Progenitor cell of endocrine pancreas (in vitro differentiated cells): ENCODE results near the gene STK38. TPM values are rescaled to one million over a fixed set of nuclear protein-coding genes. Genes with fewer than 3 reads are reported as not detected.

ENCODE experiments used
- DNase-seq: peaks from one replicate; pipeline ENCODE4 v3.0.0; 2021; ENCODE audit warnings: low spot score; ENCODE audit not compliant: unreplicated experiment
- H3K27ac Mint-ChIP-seq: 2 replicates; pipeline ENCODE4 v1.8.0; 2021; ENCODE audit warnings: mild to moderate bottlenecking, moderate library complexity, mixed read lengths
- H3K27me3 Mint-ChIP-seq: 2 replicates; pipeline ENCODE4 v1.8.0; 2021; ENCODE audit warnings: mixed read lengths
- H3K36me3 Mint-ChIP-seq: 2 replicates; pipeline ENCODE4 v1.8.0; 2022; ENCODE audit warnings: mixed read lengths; ENCODE audit not compliant: insufficient read depth
- H3K4me1 Mint-ChIP-seq: 2 replicates; pipeline ENCODE4 v1.8.0; 2021; ENCODE audit warnings: low read depth, mixed read lengths
- H3K4me3 Mint-ChIP-seq: 2 replicates; pipeline ENCODE4 v1.8.0; 2021; ENCODE audit warnings: low read depth, mild to moderate bottlenecking, moderate library complexity, mixed read lengths
- H3K9me3 Mint-ChIP-seq: 2 replicates; pipeline ENCODE4 v1.8.0; 2021; ENCODE audit warnings: low read depth, mixed read lengths
- CTCF ChIP-seq: fragments of 200-600 bp; sonication (generic); IDR thresholded peaks from one replicate; pipeline ENCODE4 v1.5.0; 2021; ENCODE audit warnings: antibody characterized with exemption, mild to moderate bottlenecking; ENCODE audit not compliant: unreplicated experiment
- total RNA-seq: library from RNA; stranded (reverse); gene quantifications from 2 replicates; pipeline ENCODE4 v1.2.1, GENCODE V29; 2021

STK38 gene
- total RNA-seq, 1 donor from 2014 or later, result 47.2 TPM

GRCh38 chr6:36515844-36516243, 31.4 kb downstream of the STK38 start:
- Mint-ChIP-seq H3K36me3 (peaks cover 38% of the 10 kb centered on the region), H3K4me3 (no peak overlapping the region), H3K4me1 (no peaks in the 10 kb centered on the region), H3K9me3 (no peaks in the 10 kb centered on the region), H3K27ac (no peak overlapping the region), H3K27me3 (no peaks in the 10 kb centered on the region)
- no peak for DNase-seq
- no peak for TF ChIP-seq CTCF

- H3K27me3 Mint-ChIP-seq, result no peaks in the 10 kb centered on the region
- no peaks in the 10 kb centered on the region for H3K4me1 Mint-ChIP-seq
- H3K27ac Mint-ChIP-seq, result no peak overlapping the region
- no peaks in the 10 kb centered on the region for H3K9me3 Mint-ChIP-seq
- no peak for DNase-seq
- H3K36me3 Mint-ChIP-seq, result peaks cover 42% of the 10 kb centered on the region
- H3K4me3 Mint-ChIP-seq, result no peak overlapping the region
- no peak for TF ChIP-seq CTCF
Observed at GRCh38 chr6:36514554-36515456, 32.5 kb downstream of the STK38 start.

GRCh38 chr6:36510365-36510764, 36.9 kb downstream of the STK38 start:
- Mint-ChIP-seq H3K36me3 (peaks cover 53% of the 10 kb centered on the region), H3K27ac (no peak overlapping the region), H3K9me3 (no peaks in the 10 kb centered on the region), H3K27me3 (no peaks in the 10 kb centered on the region), H3K4me1 (no peaks in the 10 kb centered on the region), H3K4me3 (no peak overlapping the region)
- no peak for TF ChIP-seq CTCF
- DNase-seq, result no peak

- H3K36me3 Mint-ChIP-seq, result peaks cover 44% of the 10 kb centered on the region
- no peaks in the 10 kb centered on the region for H3K4me1 Mint-ChIP-seq
- H3K4me3 Mint-ChIP-seq, result no peak overlapping the region
- H3K27ac Mint-ChIP-seq, result no peak overlapping the region
- no peaks in the 10 kb centered on the region for H3K27me3 Mint-ChIP-seq
- H3K9me3 Mint-ChIP-seq, result no peaks in the 10 kb centered on the region
- no peak for DNase-seq
- TF ChIP-seq CTCF, result no peak
Observed at GRCh38 chr6:36508532-36508931, 38.7 kb downstream of the STK38 start.

- H3K4me1 Mint-ChIP-seq, result no peaks in the 10 kb centered on the region
- H3K4me3 Mint-ChIP-seq, result no peak overlapping the region
- H3K36me3 Mint-ChIP-seq, result peaks cover 37% of the 10 kb centered on the region
- H3K9me3 Mint-ChIP-seq, result no peaks in the 10 kb centered on the region
- no peak for TF ChIP-seq CTCF
- H3K27me3 Mint-ChIP-seq, result no peaks in the 10 kb centered on the region
- no peak overlapping the region for H3K27ac Mint-ChIP-seq
- DNase-seq, result no peak
Observed at GRCh38 chr6:36506611-36507010, 40.7 kb downstream of the STK38 start.
